Mesodermal cell (in vitro differentiated cells): ENCODE data around the gene BDKRB2.

Source experiments
- H3K27ac ChIP-seq: 2 replicates; pipeline ENCODE4 v1.7.0; 2013; ENCODE audit warnings: mild to moderate bottlenecking, low read depth, low read length, moderate library complexity; ENCODE audit not compliant: severe bottlenecking
- H3K36me3 ChIP-seq: 2 replicates; pipeline ENCODE4 v1.7.1; 2013; ENCODE audit warnings: mild to moderate bottlenecking, low read length, moderate library complexity; ENCODE audit not compliant: control insufficient read depth, insufficient read depth
- H3K4me1 ChIP-seq: one replicate; pipeline ENCODE4 v1.7.1; 2013; ENCODE audit warnings: mild to moderate bottlenecking, low read length; ENCODE audit not compliant: insufficient read depth, control insufficient read depth, poor library complexity, severe bottlenecking
- H3K4me3 ChIP-seq: 2 replicates; pipeline ENCODE4 v1.7.0; 2013; ENCODE audit warnings: low read length, control low read depth, mild to moderate bottlenecking; ENCODE audit not compliant: insufficient read depth, poor library complexity, severe bottlenecking; ENCODE audit errors: extremely low read depth
- H3K9me3 ChIP-seq: 2 replicates; pipeline ENCODE4 v1.7.1; 2013; ENCODE audit warnings: mild to moderate bottlenecking, low read length, moderate library complexity; ENCODE audit not compliant: control insufficient read depth
- WGBS, 2 experiments: methylation state at CpG; one replicate each; pipeline ENCODE4 v1.1.5; 2013; ENCODE audit warnings: missing lambda C conversion rate in 2 of 2; ENCODE audit not compliant: insufficient coverage in 2 of 2; 5-methylcytosine and 5-hydroxymethylcytosine counted together

Gene BDKRB2

GRCh38 chr14:96213871-96214465 lies 9.3 kb downstream of the BDKRB2 start:
- Histone ChIP-seq H3K36me3 (no peaks in the 10 kb centered on the region), H3K9me3 (peaks cover 10% of the 10 kb centered on the region), H3K4me1 (no peaks in the 10 kb centered on the region), H3K27ac (no peak overlapping the region), H3K4me3 (no peak overlapping the region)
- WGBS, 2 experiments: 76 to 84% methylated on average over 5 to 8 of the region's 10 CpGs

- WGBS, 2 experiments: 95 to 100% methylated on average over 1 to 3 of the region's 4 CpGs
- H3K9me3 ChIP-seq: peaks cover 10% of the 10 kb centered on the region
- H3K4me3 ChIP-seq: no peak overlapping the region
- no peaks in the 10 kb centered on the region for H3K36me3 ChIP-seq
- no peaks in the 10 kb centered on the region for H3K4me1 ChIP-seq
- no peak overlapping the region for H3K27ac ChIP-seq
Measured at GRCh38 chr14:96214793-96215192, 10.2 kb downstream of the BDKRB2 start.

- no peaks in the 10 kb centered on the region for H3K4me1 ChIP-seq
- 87 to 98% methylated on average over 6 to 7 of the region's 7 CpGs for WGBS, 2 experiments
- no peak overlapping the region for H3K27ac ChIP-seq
- no peak overlapping the region for H3K4me3 ChIP-seq
- H3K9me3 ChIP-seq: peaks cover 10% of the 10 kb centered on the region
- H3K36me3 ChIP-seq: no peaks in the 10 kb centered on the region
Measured at GRCh38 chr14:96215452-96216244, 11.0 kb downstream of the BDKRB2 start.

GRCh38 chr14:96216627-96217026 lies 12.0 kb downstream of the BDKRB2 start:
- no peaks in the 10 kb centered on the region for H3K36me3 ChIP-seq
- no peak overlapping the region for H3K4me3 ChIP-seq
- H3K27ac ChIP-seq: no peak overlapping the region
- no peaks in the 10 kb centered on the region for H3K4me1 ChIP-seq
- 100% methylated on average over 1 of the region's 1 CpG; no CpG with 5 or more reads in 1 of the 2 experiments for WGBS, 2 experiments
- peaks cover 6% of the 10 kb centered on the region for H3K9me3 ChIP-seq

- H3K4me1 ChIP-seq: no peaks in the 10 kb centered on the region
- no peaks in the 10 kb centered on the region for H3K9me3 ChIP-seq
- H3K27ac ChIP-seq: no peak overlapping the region
- 81 to 88% methylated on average over 6 to 7 of the region's 8 CpGs for WGBS, 2 experiments
- H3K36me3 ChIP-seq: no peaks in the 10 kb centered on the region
- H3K4me3 ChIP-seq: no peak overlapping the region
Measured at GRCh38 chr14:96217376-96217913, 12.8 kb downstream of the BDKRB2 start.

- Histone ChIP-seq H3K4me1 (peaks cover 6% of the 10 kb centered on the region), H3K4me3 (no peak overlapping the region), H3K27ac (no peak overlapping the region), H3K9me3 (no peaks in the 10 kb centered on the region), H3K36me3 (no peaks in the 10 kb centered on the region)
- 88 to 96% methylated on average over 7 of the region's 7 CpGs for WGBS, 2 experiments
Measured at GRCh38 chr14:96221109-96221650, 16.5 kb downstream of the BDKRB2 start.

GRCh38 chr14:96221841-96222240 lies 17.2 kb downstream of the BDKRB2 start:
- WGBS, 2 experiments: 88 to 96% methylated on average over 7 of the region's 8 CpGs
- Histone ChIP-seq H3K4me1 (peaks cover 6% of the 10 kb centered on the region), H3K36me3 (no peaks in the 10 kb centered on the region), H3K4me3 (no peak overlapping the region), H3K9me3 (no peaks in the 10 kb centered on the region), H3K27ac (no peak overlapping the region)

- Histone ChIP-seq H3K9me3 (peaks cover 11% of the 10 kb centered on the region), H3K4me1 (peaks cover 6% of the 10 kb centered on the region), H3K36me3 (no peaks in the 10 kb centered on the region), H3K27ac (no peak overlapping the region), H3K4me3 (no peak overlapping the region)
- WGBS, 2 experiments: 93 to 95% methylated on average over 8 of the region's 8 CpGs
Measured at GRCh38 chr14:96224480-96225096, 19.9 kb downstream of the BDKRB2 start.

GRCh38 chr14:96225213-96225612 lies 20.6 kb downstream of the BDKRB2 start:
- Histone ChIP-seq H3K36me3 (no peaks in the 10 kb centered on the region), H3K27ac (no peak overlapping the region), H3K4me1 (peaks cover 6% of the 10 kb centered on the region), H3K4me3 (no peak overlapping the region), H3K9me3 (peaks cover 11% of the 10 kb centered on the region)
- 93% methylated on average over 4 of the region's 5 CpGs; no CpG with 5 or more reads in 1 of the 2 experiments for WGBS, 2 experiments

- peaks cover 11% of the 10 kb centered on the region for H3K9me3 ChIP-seq
- peaks cover 6% of the 10 kb centered on the region for H3K4me1 ChIP-seq
- no peak overlapping the region for H3K4me3 ChIP-seq
- no peak overlapping the region for H3K27ac ChIP-seq
- 57% methylated on average over 3 of the region's 5 CpGs; no CpG with 5 or more reads in 1 of the 2 experiments for WGBS, 2 experiments
- no peaks in the 10 kb centered on the region for H3K36me3 ChIP-seq
Measured at GRCh38 chr14:96225745-96226151, 21.1 kb downstream of the BDKRB2 start.
